Myocyte (in vitro differentiated cells): ENCODE measurements around the gene ARHGAP44. TPM values are rescaled to one million over a fixed set of nuclear protein-coding genes. Genes with fewer than 3 reads are reported as not detected.
A peak's percentile ranks its signal among the peaks of the same experiment; 100 is the strongest.
"Not testable (repeated sequence)": the region's sequence is repeated elsewhere in the genome, so short reads cannot be mapped to it uniquely, and the experiment has no call there.

Experiments used
- DNase-seq: peaks from one replicate; pipeline ENCODE4 v3.0.0-alpha.2; 2012; ENCODE audit warnings: low read depth
- total RNA-seq: library from RNA; depleted of rRNA; stranded (reverse); fragments of >200 nt; gene quantifications from 2 replicates; pipeline ENCODE4 v1.2.3, GENCODE V29; 2014

Gene ARHGAP44
- total RNA-seq, 1 donor from 2014 or later = 0.05 TPM

GRCh38 chr17:12961655-12962054, 172.4 kb downstream of the ARHGAP44 start:
- DNase-seq = no peak

- DNase-seq = no peak
These were observed 174.2 kb downstream of the ARHGAP44 start for GRCh38 chr17:12963505-12963904.

- no peak for DNase-seq
These were observed 174.9 kb downstream of the ARHGAP44 start for GRCh38 chr17:12964162-12964561.

- no peak for DNase-seq
These were observed 175.5 kb downstream of the ARHGAP44 start for GRCh38 chr17:12964840-12965239.

- DNase-seq = no peak
These were observed 176.7 kb downstream of the ARHGAP44 start for GRCh38 chr17:12965988-12966387.

GRCh38 chr17:12966413-12966812, 177.1 kb downstream of the ARHGAP44 start:
- DNase-seq = no peak

GRCh38 chr17:12967962-12968361, 178.7 kb downstream of the ARHGAP44 start:
- DNase-seq = peak; percentile 26

- no peak for DNase-seq
These were observed 184.3 kb downstream of the ARHGAP44 start for GRCh38 chr17:12973496-12974004.

GRCh38 chr17:12974005-12974531, 184.8 kb downstream of the ARHGAP44 start:
- DNase-seq = no peak

GRCh38 chr17:12977008-12977751, 187.9 kb downstream of the ARHGAP44 start:
- no peak for DNase-seq

- DNase-seq = not testable (repeated sequence)
These were observed 189.5 kb downstream of the ARHGAP44 start for GRCh38 chr17:12978787-12979186.

- no peak for DNase-seq
These were observed 189.9 kb downstream of the ARHGAP44 start for GRCh38 chr17:12979246-12979645.

- DNase-seq = no peak
These were observed 190.7 kb downstream of the ARHGAP44 start for GRCh38 chr17:12979826-12980500.

- no peak for DNase-seq
These were observed 192.9 kb downstream of the ARHGAP44 start for GRCh38 chr17:12982224-12982623.

GRCh38 chr17:12983991-12984884, 194.9 kb downstream of the ARHGAP44 start:
- DNase-seq = peak; percentile 72

- peak; percentile 40 for DNase-seq
These were observed 196.4 kb downstream of the ARHGAP44 start for GRCh38 chr17:12985431-12986293.

- DNase-seq = no peak
These were observed 197.8 kb downstream of the ARHGAP44 start for GRCh38 chr17:12987120-12987519.

- no peak for DNase-seq
These were observed 200.9 kb downstream of the ARHGAP44 start for GRCh38 chr17:12990041-12990808.

- DNase-seq = no peak
These were observed 201.6 kb downstream of the ARHGAP44 start for GRCh38 chr17:12990926-12991325.
